Neuronal stem cell (in vitro differentiated cells): ENCODE measurements around the gene MX1.

Source experiments
- DNase-seq: peaks from one replicate; pipeline ENCODE4 v3.0.0-alpha.2; 2013; ENCODE audit warnings: low spot score
- H2AFZ ChIP-seq: one replicate; pipeline ENCODE4 v1.6.1; 2013; ENCODE audit warnings: mild to moderate bottlenecking, low read length, inconsistent platforms
- H2AK5ac ChIP-seq: 2 replicates; pipeline ENCODE4 v1.6.1; 2013; ENCODE audit warnings: low read depth, mild to moderate bottlenecking, inconsistent platforms, low read length, moderate library complexity, mixed read lengths
- H2BK120ac ChIP-seq: 2 replicates; pipeline ENCODE4 v1.6.1; 2013; ENCODE audit warnings: low read depth, mild to moderate bottlenecking, inconsistent platforms, low read length, moderate library complexity, mixed read lengths
- H2BK12ac ChIP-seq: one replicate; pipeline ENCODE4 v1.6.1; 2013; ENCODE audit warnings: low read length, inconsistent platforms
- H2BK15ac ChIP-seq: 2 replicates; pipeline ENCODE4 v1.6.1; 2013; ENCODE audit warnings: mild to moderate bottlenecking, low read length, inconsistent platforms, mixed read lengths
- H2BK5ac ChIP-seq: one replicate; pipeline ENCODE4 v1.6.1; 2013; ENCODE audit warnings: inconsistent platforms, mild to moderate bottlenecking, low read length, moderate library complexity
- H3K14ac ChIP-seq: one replicate; pipeline ENCODE4 v1.6.1; 2013; ENCODE audit warnings: low read length, inconsistent platforms
- H3K18ac ChIP-seq: 2 replicates; pipeline ENCODE4 v1.6.1; 2013; ENCODE audit warnings: low read length, inconsistent platforms
- H3K23ac ChIP-seq: 2 replicates; pipeline ENCODE4 v1.6.1; 2013; ENCODE audit warnings: low read depth, mild to moderate bottlenecking, mixed read lengths, low read length, inconsistent platforms; ENCODE audit not compliant: poor library complexity
- H3K27ac ChIP-seq: replicated peaks from 3 replicates; pipeline ENCODE4 v1.5.1; 2013; ENCODE audit warnings: low read length, inconsistent platforms
- H3K27me3 ChIP-seq, 3 experiments: 2 replicates each; pipeline ENCODE4 v1.6.1; 2013; ENCODE audit warnings: low read length in 3 of 3, mild to moderate bottlenecking in 2 of 3, inconsistent platforms in 1 of 3, low read depth in 1 of 3, mixed read lengths in 1 of 3, moderate library complexity in 1 of 3; ENCODE audit not compliant: control insufficient read depth in 3 of 3, insufficient read depth in 3 of 3
- H3K36me3 ChIP-seq, 2 donors: replicated peaks in 1 of 2; 2 replicates each; pipeline ENCODE4 v1.6.1; 2013; ENCODE audit warnings: low read length in 2 of 2; ENCODE audit not compliant: control insufficient read depth in 2 of 2, insufficient read depth in 2 of 2
- H3K4ac ChIP-seq: 2 replicates; pipeline ENCODE4 v1.6.1; 2013; ENCODE audit warnings: inconsistent platforms, mild to moderate bottlenecking, low read length, moderate library complexity
- H3K4me1 ChIP-seq, 2 donors: 1 replicate in 1 of 2; 2 replicates in 1 of 2; pipeline ENCODE4 v1.6.1; 2013; ENCODE audit warnings: low read length in 2 of 2, low read depth in 1 of 2; ENCODE audit not compliant: control insufficient read depth in 2 of 2, insufficient read depth in 1 of 2
- H3K4me2 ChIP-seq: one replicate; pipeline ENCODE4 v1.6.1; 2013; ENCODE audit warnings: mild to moderate bottlenecking, low read length, inconsistent platforms; ENCODE audit not compliant: insufficient read depth, poor library complexity, severe bottlenecking
- H3K4me3 ChIP-seq, 2 donors: 2 replicates each; pipeline ENCODE4 v1.5.1; 2013; ENCODE audit warnings: low read length in 2 of 2, mild to moderate bottlenecking in 2 of 2, inconsistent platforms in 1 of 2, moderate library complexity in 1 of 2
- H3K79me1 ChIP-seq: one replicate; pipeline ENCODE4 v1.6.1; 2013; ENCODE audit warnings: low read depth, mild to moderate bottlenecking, inconsistent platforms, low read length, moderate library complexity
- H3K9ac ChIP-seq: one replicate; pipeline ENCODE4 v1.6.1; 2013; ENCODE audit warnings: mild to moderate bottlenecking, low read depth, low read length, inconsistent platforms; ENCODE audit not compliant: poor library complexity
- H3K9me3 ChIP-seq, 2 donors: replicated peaks in 1 of 2; 2 replicates each; pipeline versions ENCODE3 to v1.6.1; 2013; ENCODE audit warnings: low read length in 2 of 2, mild to moderate bottlenecking in 2 of 2, inconsistent platforms in 1 of 2, low read depth in 1 of 2, mixed read lengths in 1 of 2, moderate library complexity in 1 of 2; ENCODE audit not compliant: control insufficient read depth in 2 of 2, insufficient read depth in 1 of 2
- H4K8ac ChIP-seq: one replicate; pipeline ENCODE4 v1.6.1; 2013; ENCODE audit warnings: low read depth, mild to moderate bottlenecking, inconsistent platforms, low read length, moderate library complexity
- H4K91ac ChIP-seq: one replicate; pipeline ENCODE4 v1.6.1; 2013; ENCODE audit warnings: low read length, low read depth, mild to moderate bottlenecking, inconsistent platforms; ENCODE audit not compliant: poor library complexity
- WGBS, 2 donors: extraction: QIAGEN DNeasy Blood & Tissue Kit; methylation state at CpG; one replicate each; pipeline ENCODE4 v1.1.7; 2013; ENCODE audit warnings: missing lambda C conversion rate in 2 of 2, mixed read lengths in 1 of 2; ENCODE audit not compliant: insufficient read length in 2 of 2, insufficient replicate concordance in 1 of 2; ENCODE audit errors: extremely low coverage in 2 of 2; 5-methylcytosine and 5-hydroxymethylcytosine counted together

MX1 gene

GRCh38 chr21:41397471-41397891, 28.6 kb upstream of the MX1 start:
- no peak overlapping the region for H2AFZ ChIP-seq
- DNase-seq = no peak
- H3K36me3 ChIP-seq = no peaks in the 10 kb centered on the region
- H4K8ac ChIP-seq = no peak overlapping the region
- no peak overlapping the region for H2AK5ac ChIP-seq
- no peak overlapping the region for H2BK120ac ChIP-seq
- no CpG with 5 or more reads among the region's 7 CpGs for WGBS, 2 donors
- no peak overlapping the region for H2BK5ac ChIP-seq
- H3K9ac ChIP-seq = no peak overlapping the region
- peaks cover 0 to 3% of the 10 kb centered on the region in 2 donors for H3K9me3 ChIP-seq
- no peak overlapping the region for H2BK12ac ChIP-seq
- no peak overlapping the region for H3K4ac ChIP-seq
- peak overlapping the region; percentile 39 for H3K18ac ChIP-seq
- H3K4me1 ChIP-seq = no peaks in the 10 kb centered on the region
- H2BK15ac ChIP-seq = no peak overlapping the region
- no peak overlapping the region for H3K23ac ChIP-seq
- H4K91ac ChIP-seq = no peak overlapping the region
- no peak overlapping the region for H3K4me2 ChIP-seq
- H3K4me3 ChIP-seq = no peak overlapping the region
- H3K14ac ChIP-seq = no peak overlapping the region
- H3K79me1 ChIP-seq = peaks cover 4% of the 10 kb centered on the region
- no peaks in the 10 kb centered on the region for H3K27me3 ChIP-seq
- H3K27ac ChIP-seq = no peak overlapping the region

GRCh38 chr21:41398251-41398650, 27.8 kb upstream of the MX1 start:
- Histone ChIP-seq H3K36me3 (no peaks in the 10 kb centered on the region), H2AFZ (no peak overlapping the region), H3K4me2 (no peak overlapping the region), H2BK120ac (no peak overlapping the region), H2BK12ac (no peak overlapping the region), H2BK5ac (no peak overlapping the region), H3K79me1 (peaks cover 4% of the 10 kb centered on the region), H2BK15ac (no peak overlapping the region), H3K4me3 (no peak overlapping the region), H3K27ac (no peak overlapping the region), H3K9ac (no peak overlapping the region), H3K14ac (no peak overlapping the region), H3K18ac (no peak overlapping the region), H3K9me3 (peaks cover 0 to 2% of the 10 kb centered on the region in 2 donors), H3K4ac (no peak overlapping the region), H3K4me1 (no peaks in the 10 kb centered on the region), H3K27me3 (no peaks in the 10 kb centered on the region), H2AK5ac (no peak overlapping the region), H3K23ac (no peak overlapping the region), H4K8ac (no peak overlapping the region), H4K91ac (no peak overlapping the region)
- DNase-seq = no peak
- no CpG with 5 or more reads among the region's 4 CpGs for WGBS, 2 donors

GRCh38 chr21:41398831-41399230, 27.2 kb upstream of the MX1 start:
- H2AFZ ChIP-seq = no peak overlapping the region
- no peak overlapping the region for H4K8ac ChIP-seq
- peaks cover 0 to 2% of the 10 kb centered on the region in 2 donors for H3K9me3 ChIP-seq
- no peak overlapping the region for H2AK5ac ChIP-seq
- H2BK12ac ChIP-seq = no peak overlapping the region
- no peak overlapping the region for H2BK5ac ChIP-seq
- peaks cover 4% of the 10 kb centered on the region for H3K79me1 ChIP-seq
- H3K14ac ChIP-seq = no peak overlapping the region
- no peak overlapping the region for H3K27ac ChIP-seq
- H3K4me1 ChIP-seq = no peaks in the 10 kb centered on the region
- no peak overlapping the region for H4K91ac ChIP-seq
- H3K36me3 ChIP-seq = no peaks in the 10 kb centered on the region
- no peaks in the 10 kb centered on the region for H3K27me3 ChIP-seq
- no peak overlapping the region for H3K4ac ChIP-seq
- H2BK15ac ChIP-seq = no peak overlapping the region
- DNase-seq = no peak
- WGBS, 2 donors = no CpG with 5 or more reads among the region's 16 CpGs
- H3K4me3 ChIP-seq = no peak overlapping the region
- no peak overlapping the region for H2BK120ac ChIP-seq
- no peak overlapping the region for H3K4me2 ChIP-seq
- H3K23ac ChIP-seq = no peak overlapping the region
- no peak overlapping the region for H3K9ac ChIP-seq
- no peak overlapping the region for H3K18ac ChIP-seq

GRCh38 chr21:41399246-41399800, 26.7 kb upstream of the MX1 start:
- Histone ChIP-seq H3K4me2 (no peak overlapping the region), H3K9me3 (no peaks in the 10 kb centered on the region), H3K4me3 (no peak overlapping the region), H2BK5ac (no peak overlapping the region), H3K4me1 (no peaks in the 10 kb centered on the region), H2BK15ac (no peak overlapping the region), H2AK5ac (no peak overlapping the region), H3K14ac (no peak overlapping the region), H3K27me3 (no peaks in the 10 kb centered on the region), H3K23ac (peak overlapping the region; percentile 37), H2AFZ (no peak overlapping the region), H3K79me1 (peaks cover 4% of the 10 kb centered on the region), H4K8ac (no peak overlapping the region), H3K4ac (no peak overlapping the region), H3K9ac (no peak overlapping the region), H2BK12ac (no peak overlapping the region), H4K91ac (no peak overlapping the region), H3K18ac (peak overlapping the region; percentile 13), H3K36me3 (no peaks in the 10 kb centered on the region), H2BK120ac (no peak overlapping the region), H3K27ac (no peak overlapping the region)
- WGBS, 2 donors = no CpG with 5 or more reads among the region's 7 CpGs
- DNase-seq = no peak
